WTC11 (cell line): ENCODE results near the gene C9orf72. TPM values are rescaled to one million over a fixed set of nuclear protein-coding genes. Genes with fewer than 3 reads are reported as not detected.

Source experiments
- ATAC-seq: fragments of 200-7000 bp; cut with Tn5 transposase; 2 replicates; pipeline ENCODE4 v1.10.0; 2021; ENCODE audit warnings: mild to moderate bottlenecking, moderate library complexity
- CTCF ChIA-PET: fragments of 300-600 bp; sonication (Branson Sonifier 250); formaldehyde crosslinking; loops from one replicate; lab custom pipeline; 2021; ENCODE audit warnings: antibody characterized with exemption; lab: Charles Lee
- POLR2A ChIA-PET: fragments of 350-600 bp; sonication (Branson Sonifier 250); formaldehyde crosslinking; loops from one replicate; lab custom pipeline; 2021; ENCODE audit warnings: antibody characterized with exemption; lab: Charles Lee
- DNase-seq: peaks from one replicate; pipeline ENCODE4 v3.0.0; 2021; ENCODE audit warnings: low spot score
- H3K27ac Mint-ChIP-seq: 2 replicates; pipeline ENCODE4 v1.8.0; 2021; ENCODE audit warnings: mixed read lengths
- H3K27me3 Mint-ChIP-seq: 2 replicates; pipeline ENCODE4 v1.8.0; 2021; ENCODE audit warnings: low read depth, mild to moderate bottlenecking, moderate library complexity, mixed read lengths
- H3K36me3 Mint-ChIP-seq: 2 replicates; pipeline ENCODE4 v1.8.0; 2021; ENCODE audit warnings: mixed read lengths
- H3K4me1 Mint-ChIP-seq: 2 replicates; pipeline ENCODE4 v1.8.0; 2022; ENCODE audit warnings: mixed read lengths
- H3K4me3 Mint-ChIP-seq: 2 replicates; pipeline ENCODE4 v1.8.0; 2021; ENCODE audit warnings: mild to moderate bottlenecking, moderate library complexity, mixed read lengths
- H3K9me3 Mint-ChIP-seq: 2 replicates; pipeline ENCODE4 v1.8.0; 2021; ENCODE audit warnings: mixed read lengths
- AR ChIP-seq: fragments of 250-450 bp; sonication (Bioruptor Pico); IDR thresholded peaks from 2 replicates; pipeline ENCODE4 v1.9.0; 2021; ENCODE audit warnings: mild to moderate bottlenecking
- ARID4B ChIP-seq: sonication (generic); formaldehyde crosslinking; IDR thresholded peaks from 2 replicates; pipeline ENCODE4 v1.8.0; 2023; ENCODE audit warnings: missing genetic modification reagents, mild to moderate bottlenecking, borderline replicate concordance
- E2F5 ChIP-seq: sonication (generic); formaldehyde crosslinking; IDR thresholded peaks from 2 replicates; pipeline ENCODE4 v1.8.1; 2022; ENCODE audit warnings: mild to moderate bottlenecking, moderate library complexity, missing genetic modification reagents
- FOXJ3 ChIP-seq: sonication (generic); formaldehyde crosslinking; IDR thresholded peaks from 2 replicates; pipeline ENCODE4 v1.9.0; 2021; ENCODE audit warnings: missing genetic modification reagents, mild to moderate bottlenecking, borderline replicate concordance
- FOXP1 ChIP-seq: sonication (generic); formaldehyde crosslinking; IDR thresholded peaks from 2 replicates; pipeline ENCODE4 v1.8.0; 2022; ENCODE audit warnings: missing genetic modification reagents, mild to moderate bottlenecking, moderate library complexity, borderline replicate concordance
- GRHL2 ChIP-seq: fragments of 250-450 bp; sonication (Bioruptor Pico); IDR thresholded peaks from 2 replicates; pipeline ENCODE4 v1.8.0; 2022; ENCODE audit warnings: mild to moderate bottlenecking, moderate library complexity; ENCODE audit not compliant: insufficient replicate concordance, severe bottlenecking
- JAZF1 ChIP-seq: fragments of 250-450 bp; sonication (Bioruptor Pico); IDR thresholded peaks from 2 replicates; pipeline ENCODE4 v1.9.0; 2021; ENCODE audit warnings: moderate library complexity, mild to moderate bottlenecking, inconsistent platforms
- MXD4 ChIP-seq: fragments of 250-450 bp; sonication (Bioruptor Pico); IDR thresholded peaks from 2 replicates; pipeline ENCODE4 v1.8.0; 2021; ENCODE audit warnings: mild to moderate bottlenecking, moderate library complexity, borderline replicate concordance
- NFYB ChIP-seq: sonication (generic); formaldehyde crosslinking; conservative IDR thresholded peaks from 2 replicates; pipeline ENCODE4 v1.8.0; 2022; ENCODE audit warnings: low read depth, missing genetic modification reagents
- NR1H2 ChIP-seq: sonication (generic); formaldehyde crosslinking; IDR thresholded peaks from 2 replicates; pipeline ENCODE4 v1.9.0; 2021; ENCODE audit warnings: mild to moderate bottlenecking, moderate library complexity, missing genetic modification reagents
- NR2C2 ChIP-seq: sonication (generic); formaldehyde crosslinking; IDR thresholded peaks from 2 replicates; pipeline ENCODE4 v1.8.0; 2022; ENCODE audit warnings: mild to moderate bottlenecking, missing genetic modification reagents
- USF1 ChIP-seq: sonication (generic); formaldehyde crosslinking; IDR thresholded peaks from 2 replicates; pipeline ENCODE4 v1.8.0; 2022; ENCODE audit warnings: mild to moderate bottlenecking, missing genetic modification reagents
- ZNF281 ChIP-seq: sonication (generic); formaldehyde crosslinking; IDR thresholded peaks from 2 replicates; pipeline ENCODE4 v1.8.0; 2023; ENCODE audit warnings: mild to moderate bottlenecking, missing genetic modification reagents
- total RNA-seq: library from RNA; stranded (reverse); gene quantifications from 3 replicates; pipeline ENCODE4 v1.2.3, GENCODE V29; 2021
- TF ChIP-seq, protein P1 (sequence below): sonication (generic); formaldehyde crosslinking; IDR thresholded peaks from 2 replicates; pipeline ENCODE4 v1.8.1; 2022; ENCODE audit warnings: low read depth, mild to moderate bottlenecking, moderate library complexity, missing genetic modification reagents, borderline replicate concordance
- TF ChIP-seq, protein P2 (sequence below): fragments of 200-600 bp; IDR thresholded peaks from 2 replicates; pipeline ENCODE4 v1.8.0; 2022; ENCODE audit warnings: antibody characterized with exemption

Gene C9orf72
- total RNA-seq, 1 experiment from 2014 or later, result 21.5 TPM

DNA sequence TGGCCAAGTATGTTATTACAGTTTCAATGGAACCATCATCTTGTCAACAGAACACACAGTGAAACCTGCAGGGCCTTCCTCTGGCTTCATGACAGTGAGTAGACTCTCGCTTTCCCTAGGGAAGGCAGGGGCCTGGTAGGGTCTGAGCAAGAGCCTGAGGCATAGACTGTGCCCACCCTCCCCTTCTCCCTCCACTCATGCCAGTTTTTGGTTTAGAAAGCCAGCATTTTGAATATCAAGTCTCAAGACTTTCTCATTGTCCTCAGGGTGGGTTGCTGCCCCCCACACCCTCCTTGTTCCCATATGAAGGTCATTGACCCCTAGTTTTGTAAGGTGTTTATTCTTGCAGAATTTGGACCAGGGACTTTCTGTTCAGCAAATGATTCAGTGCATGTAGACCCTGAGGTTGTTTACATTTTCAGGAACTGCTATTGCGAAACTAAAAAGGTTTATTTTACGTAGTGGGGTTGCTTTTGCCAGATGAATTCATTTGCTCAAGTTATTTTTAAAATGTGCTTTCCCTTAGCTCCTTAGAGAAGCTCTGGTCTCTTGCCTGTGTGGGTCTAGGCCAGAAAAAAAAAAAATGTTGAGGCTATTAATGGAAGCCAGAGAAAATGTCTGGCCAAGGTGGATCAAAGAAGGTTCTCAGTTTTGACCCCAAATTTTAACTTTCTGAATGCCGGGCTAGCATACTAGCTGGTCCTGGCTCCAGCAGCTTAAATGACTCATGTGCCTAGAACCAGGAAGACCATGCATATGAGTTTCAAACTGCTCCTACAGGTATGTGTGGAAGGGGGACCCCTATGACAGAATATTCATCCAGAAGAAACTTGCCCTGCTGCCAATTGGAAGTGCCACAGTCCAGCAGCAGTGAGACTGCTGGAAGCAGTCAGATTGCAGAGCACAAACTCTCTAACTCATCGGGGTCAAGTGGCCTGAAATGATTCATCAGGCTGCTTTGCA is 33.5 kb downstream of the C9orf72 start (continued):
- no peak for TF ChIP-seq FOXP1 (CRISPR knock-in tag)

DNA sequence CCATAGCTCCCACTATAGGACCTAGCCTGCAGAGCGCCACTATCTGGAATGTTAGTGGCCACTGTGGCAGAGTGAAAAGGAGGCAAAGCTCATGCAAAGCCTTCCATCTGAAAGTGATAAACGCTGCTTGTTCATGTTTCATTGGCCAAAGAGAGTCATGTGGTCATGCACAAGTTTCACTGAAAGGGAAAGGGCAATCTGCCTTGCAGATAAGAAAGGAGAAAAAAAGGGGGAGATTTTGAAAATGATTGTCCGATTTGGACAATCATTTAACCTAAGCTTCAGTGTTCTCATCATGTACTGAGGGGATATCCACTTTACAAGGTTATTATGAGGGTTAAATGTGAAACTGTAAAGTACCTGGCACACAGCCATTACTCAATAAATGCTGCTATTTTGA is 34.6 kb downstream of the C9orf72 start:
- no peak overlapping the region for H3K4me3 Mint-ChIP-seq
- no peak for TF ChIP-seq E2F5 (CRISPR knock-in tag)
- no peak for TF ChIP-seq NR1H2
- no peak for TF ChIP-seq ARID4B (CRISPR knock-in tag)
- TF ChIP-seq JAZF1 (CRISPR knock-in tag), result no peak
- TF ChIP-seq, protein P1, sequence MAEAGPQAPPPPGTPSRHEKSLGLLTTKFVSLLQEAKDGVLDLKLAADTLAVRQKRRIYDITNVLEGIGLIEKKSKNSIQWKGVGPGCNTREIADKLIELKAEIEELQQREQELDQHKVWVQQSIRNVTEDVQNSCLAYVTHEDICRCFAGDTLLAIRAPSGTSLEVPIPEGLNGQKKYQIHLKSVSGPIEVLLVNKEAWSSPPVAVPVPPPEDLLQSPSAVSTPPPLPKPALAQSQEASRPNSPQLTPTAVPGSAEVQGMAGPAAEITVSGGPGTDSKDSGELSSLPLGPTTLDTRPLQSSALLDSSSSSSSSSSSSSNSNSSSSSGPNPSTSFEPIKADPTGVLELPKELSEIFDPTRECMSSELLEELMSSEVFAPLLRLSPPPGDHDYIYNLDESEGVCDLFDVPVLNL (CRISPR knock-in tag), result no peak
- TF ChIP-seq NR2C2 (CRISPR knock-in tag), result no peak
- TF ChIP-seq AR, result no peak
- TF ChIP-seq ZNF281 (CRISPR knock-in tag), result no peak
- TF ChIP-seq, protein P2, sequence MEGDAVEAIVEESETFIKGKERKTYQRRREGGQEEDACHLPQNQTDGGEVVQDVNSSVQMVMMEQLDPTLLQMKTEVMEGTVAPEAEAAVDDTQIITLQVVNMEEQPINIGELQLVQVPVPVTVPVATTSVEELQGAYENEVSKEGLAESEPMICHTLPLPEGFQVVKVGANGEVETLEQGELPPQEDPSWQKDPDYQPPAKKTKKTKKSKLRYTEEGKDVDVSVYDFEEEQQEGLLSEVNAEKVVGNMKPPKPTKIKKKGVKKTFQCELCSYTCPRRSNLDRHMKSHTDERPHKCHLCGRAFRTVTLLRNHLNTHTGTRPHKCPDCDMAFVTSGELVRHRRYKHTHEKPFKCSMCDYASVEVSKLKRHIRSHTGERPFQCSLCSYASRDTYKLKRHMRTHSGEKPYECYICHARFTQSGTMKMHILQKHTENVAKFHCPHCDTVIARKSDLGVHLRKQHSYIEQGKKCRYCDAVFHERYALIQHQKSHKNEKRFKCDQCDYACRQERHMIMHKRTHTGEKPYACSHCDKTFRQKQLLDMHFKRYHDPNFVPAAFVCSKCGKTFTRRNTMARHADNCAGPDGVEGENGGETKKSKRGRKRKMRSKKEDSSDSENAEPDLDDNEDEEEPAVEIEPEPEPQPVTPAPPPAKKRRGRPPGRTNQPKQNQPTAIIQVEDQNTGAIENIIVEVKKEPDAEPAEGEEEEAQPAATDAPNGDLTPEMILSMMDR, result no peak
- no peak for TF ChIP-seq MXD4 (CRISPR knock-in tag)
- TF ChIP-seq FOXJ3 (CRISPR knock-in tag), result no peak
- TF ChIP-seq GRHL2 (CRISPR knock-in tag), result no peak
- TF ChIP-seq USF1 (CRISPR knock-in tag), result no peak
- no peak for TF ChIP-seq NFYB (CRISPR knock-in tag)
- ChIA-PET POLR2A (no interaction called here), CTCF (interaction anchor here (0.6 to 1.4 kb wide), 5 partner anchors 9 to 262 kb away, joined by 3 to 6 read pairs (median 3); partner anchors contain the start of gene MOB3B)
- no peaks in the 10 kb centered on the region for H3K27me3 Mint-ChIP-seq
- DNase-seq, result no peak
- peaks cover 20% of the 10 kb centered on the region for H3K4me1 Mint-ChIP-seq
- no peak for ATAC-seq
- H3K9me3 Mint-ChIP-seq, result no peaks in the 10 kb centered on the region
- no peak overlapping the region for H3K27ac Mint-ChIP-seq
- peaks cover 10% of the 10 kb centered on the region; the same call in 1 of the 2 replicates for H3K36me3 Mint-ChIP-seq
